Measurements from ENCODE around the gene CENPA.
"Not testable (repeated sequence)": the region's sequence is repeated elsewhere in the genome, so short reads cannot be mapped to it uniquely, and the experiment has no call there.

CENPA gene

DNA sequence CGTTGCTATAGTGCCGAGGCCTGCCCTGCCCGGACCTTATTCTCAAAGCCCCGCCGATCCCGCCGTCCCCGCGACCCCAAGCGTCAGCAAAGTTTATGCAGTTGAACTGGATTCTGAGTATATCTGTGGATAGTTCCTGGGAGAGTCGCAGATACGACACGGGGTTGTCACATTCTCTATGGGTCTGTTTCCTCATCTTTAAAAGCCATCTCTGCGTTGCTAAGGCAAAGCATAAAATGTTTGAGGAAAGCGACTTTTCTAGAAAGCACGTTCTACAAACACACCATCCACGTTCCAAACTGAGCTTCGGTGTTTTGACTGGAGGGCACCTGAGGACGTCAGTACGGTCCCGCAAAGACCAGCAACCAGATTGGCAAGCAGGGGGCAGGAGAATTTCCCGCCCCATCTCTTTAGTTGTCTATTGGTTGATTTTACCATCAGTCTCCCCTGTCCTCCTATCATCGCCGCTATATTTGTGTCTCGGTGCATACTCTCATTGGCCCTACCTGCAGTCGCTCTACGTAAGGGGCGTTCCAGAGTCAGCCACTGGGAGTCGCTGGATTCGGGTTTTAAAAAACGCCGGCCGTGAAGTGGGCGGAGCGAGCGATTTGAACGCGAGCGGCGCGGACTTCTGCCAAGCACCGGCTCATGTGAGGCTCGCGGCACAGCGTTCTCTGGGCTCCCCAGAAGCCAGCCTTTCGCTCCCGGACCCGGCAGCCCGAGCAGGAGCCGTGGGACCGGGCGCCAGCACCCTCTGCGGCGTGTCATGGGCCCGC, at the start of gene CENPA:
Gene CENPA, plus strand, starts transcription at position 626 of the 776 bp plus-strand sequence. Its CDS starts 141 bp downstream, at position 767.
- DNase-seq (peak; percentile 93 to 96), ATAC-seq (peak; percentile 99)
- H3K4me3 Mint-ChIP-seq: peak within 1 kb of the TSS; percentile 94 to 96
- H3K27me3 Mint-ChIP-seq: peaks cover 22% of the 10 kb centered on the region
- peak within 1 kb of the TSS; percentile 90 to 95 for H3K27ac Mint-ChIP-seq
- H3K4me1 Mint-ChIP-seq: peaks cover 32% of the 10 kb centered on the region
- H3K9me3 Mint-ChIP-seq: peaks cover under 1 to 2% of the 10 kb centered on the region in 2 donors

DNA sequence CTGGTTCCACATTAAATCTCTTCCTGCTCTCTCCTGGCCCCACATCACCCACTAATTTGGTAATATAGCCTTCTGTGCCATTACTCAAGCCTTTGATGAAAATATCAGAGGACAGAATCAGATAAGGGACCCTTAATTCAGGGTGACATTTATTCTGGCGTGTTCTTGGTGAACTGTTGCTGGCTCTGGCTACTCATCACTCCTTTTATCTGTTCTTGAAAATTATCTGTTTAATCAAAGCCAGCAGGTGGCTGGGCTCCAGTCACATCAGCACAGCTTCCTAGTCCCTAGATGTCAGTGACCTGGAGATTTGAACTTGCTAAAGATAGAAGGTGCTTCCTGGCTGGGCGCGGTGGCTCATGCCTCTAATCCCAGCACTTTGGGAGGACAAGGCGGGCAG, 48.6 kb upstream of the CENPA start:
- no peak overlapping the region for H3K27ac Mint-ChIP-seq
- no peaks in the 10 kb centered on the region for H3K9me3 Mint-ChIP-seq
- ATAC-seq: no peak

DNA sequence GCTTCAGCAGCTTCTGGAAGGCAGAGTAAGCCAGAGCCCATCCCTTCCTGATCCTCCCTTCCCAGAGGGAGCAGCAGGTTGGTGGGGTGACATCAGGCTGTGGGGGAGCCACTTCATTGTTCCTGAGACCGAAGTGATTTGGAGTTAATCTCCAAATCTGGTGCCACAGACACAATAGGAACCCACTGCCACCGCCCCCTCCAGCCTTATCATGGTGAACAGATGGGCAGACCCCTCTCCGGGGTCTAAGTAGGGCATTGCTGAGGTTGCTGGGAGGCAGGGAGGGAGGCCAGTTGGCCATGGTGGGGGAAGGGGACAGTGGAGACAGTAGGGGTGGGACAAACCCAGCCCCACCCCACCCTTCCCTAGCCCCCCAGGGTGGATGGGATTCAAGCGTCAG, 47.4 kb upstream of the CENPA start:
- no peak overlapping the region for H3K27ac Mint-ChIP-seq
- DNase-seq: no peak
- H3K4me1 Mint-ChIP-seq: peaks cover 12% of the 10 kb centered on the region
- no peaks in the 10 kb centered on the region for H3K27me3 Mint-ChIP-seq
- no peak overlapping the region for H3K4me3 Mint-ChIP-seq
- no peak for ATAC-seq
- H3K9me3 Mint-ChIP-seq: no peaks in the 10 kb centered on the region

More for the DNA sequence above, 48.6 kb upstream of the CENPA start:
- Mint-ChIP-seq H3K27me3 (no peaks in the 10 kb centered on the region), H3K4me3 (no peak overlapping the region), H3K4me1 (peaks cover 12% of the 10 kb centered on the region)
- DNase-seq: no peak

DNA sequence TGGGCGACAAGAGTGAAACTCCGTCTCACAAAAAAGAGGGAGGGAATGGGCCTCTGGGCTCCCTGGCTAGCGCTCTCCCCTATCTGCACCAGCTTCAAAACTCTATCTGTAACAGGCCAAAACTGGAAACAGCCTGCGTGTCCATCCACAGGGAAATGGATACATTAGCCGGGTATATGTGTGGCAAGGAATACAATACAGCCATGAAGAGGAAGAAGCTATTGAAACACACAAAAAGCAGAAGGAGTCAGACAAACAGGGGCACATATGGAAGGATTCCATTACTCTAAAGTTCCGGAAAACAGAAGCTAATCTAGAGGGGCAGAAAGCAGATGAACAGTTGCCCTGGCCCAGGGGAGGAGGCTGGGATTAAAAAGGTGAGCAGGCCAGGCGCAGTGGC, 46.3 kb upstream of the CENPA start:
- ATAC-seq (no peak), DNase-seq (no peak)
- Mint-ChIP-seq H3K4me1 (peaks cover 12% of the 10 kb centered on the region), H3K27ac (no peak overlapping the region), H3K4me3 (no peak overlapping the region), H3K9me3 (no peaks in the 10 kb centered on the region), H3K27me3 (no peaks in the 10 kb centered on the region)

DNA sequence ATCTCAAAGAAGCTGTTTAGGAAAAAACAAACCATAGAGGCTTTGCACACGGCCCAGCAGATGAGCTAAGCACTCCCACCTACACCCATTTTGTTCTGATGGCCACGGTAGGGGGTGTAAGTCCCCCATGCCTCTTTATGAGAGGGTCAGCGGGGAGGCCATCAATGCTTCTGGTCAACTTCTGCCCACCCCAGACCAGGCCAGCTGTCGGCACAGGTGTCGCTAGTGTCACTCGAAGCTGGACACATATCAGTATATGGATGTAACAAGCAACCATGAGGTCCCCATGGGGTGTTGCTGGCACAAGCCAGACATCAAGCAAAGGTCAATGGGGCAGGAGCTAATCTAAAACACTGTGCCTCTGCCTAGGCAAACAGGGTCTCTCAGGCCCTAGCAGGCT, 45.5 kb upstream of the CENPA start:
- ATAC-seq (no peak), DNase-seq (no peak)
- no peak overlapping the region for H3K27ac Mint-ChIP-seq
- peaks cover 12% of the 10 kb centered on the region for H3K4me1 Mint-ChIP-seq
- no peak overlapping the region for H3K4me3 Mint-ChIP-seq
- H3K27me3 Mint-ChIP-seq: no peaks in the 10 kb centered on the region
- H3K9me3 Mint-ChIP-seq: no peaks in the 10 kb centered on the region

- H3K27me3 Mint-ChIP-seq: no peaks in the 10 kb centered on the region
- H3K27ac Mint-ChIP-seq: no peak overlapping the region
- H3K4me3 Mint-ChIP-seq: no peak overlapping the region
- DNase-seq: no peak
- peak; percentile 70 for ATAC-seq
- H3K4me1 Mint-ChIP-seq: peaks cover 12% of the 10 kb centered on the region
- no peaks in the 10 kb centered on the region for H3K9me3 Mint-ChIP-seq
These were observed 45.0 kb upstream of the CENPA start for GRCh38 chr2:26740890-26741302.

- Mint-ChIP-seq H3K9me3 (no peaks in the 10 kb centered on the region), H3K4me3 (no peak overlapping the region), H3K4me1 (peaks cover 12% of the 10 kb centered on the region), H3K27ac (no peak overlapping the region), H3K27me3 (no peaks in the 10 kb centered on the region)
- DNase-seq (no peak), ATAC-seq (no peak)
These were observed 43.6 kb upstream of the CENPA start for GRCh38 chr2:26742048-26742770.

DNA sequence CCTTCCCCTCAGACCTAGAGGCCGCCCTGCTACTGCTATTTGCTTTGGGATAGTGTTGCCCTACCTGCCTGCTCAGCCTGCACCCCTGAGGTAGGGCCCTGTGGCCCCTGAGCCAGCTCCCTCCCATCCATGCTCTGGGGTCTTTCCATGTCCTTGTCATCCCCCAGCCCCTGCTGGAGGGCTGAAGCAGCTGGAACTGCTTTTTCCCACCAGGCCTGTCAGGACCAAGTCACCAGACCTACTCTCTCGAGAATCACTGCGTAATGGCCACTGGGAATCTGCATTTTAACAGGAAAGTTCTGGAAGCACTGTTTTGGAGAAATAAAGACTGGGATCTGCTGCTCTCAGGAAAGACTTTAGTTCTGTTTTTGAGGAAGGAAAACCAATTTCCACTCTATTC, 42.0 kb upstream of the CENPA start:
- Mint-ChIP-seq H3K4me3 (no peak overlapping the region), H3K9me3 (no peaks in the 10 kb centered on the region), H3K27ac (no peak overlapping the region), H3K27me3 (no peaks in the 10 kb centered on the region), H3K4me1 (peaks cover 12% of the 10 kb centered on the region)
- DNase-seq: no peak
- ATAC-seq: no peak

DNA sequence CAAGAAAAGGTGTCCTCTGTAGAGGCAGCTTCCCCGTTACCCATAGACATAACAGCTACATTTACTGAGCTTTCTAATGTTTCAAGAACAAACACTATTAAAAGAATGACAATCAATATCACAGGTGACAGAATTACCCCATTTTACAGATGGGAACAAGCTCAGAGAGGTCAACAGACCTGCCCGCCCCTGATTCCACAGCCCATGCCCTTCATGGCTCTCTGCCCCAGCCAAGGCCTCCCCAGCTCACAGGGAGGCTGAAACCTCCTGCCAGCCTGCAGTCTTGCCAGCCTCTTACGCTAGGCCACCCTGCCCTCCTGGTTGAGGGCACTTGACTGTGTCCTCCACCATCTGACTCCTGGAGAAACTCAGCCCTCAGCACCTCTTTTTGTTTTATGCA, 40.9 kb upstream of the CENPA start:
- ATAC-seq: no peak
- H3K27ac Mint-ChIP-seq: no peak overlapping the region
- no peaks in the 10 kb centered on the region for H3K9me3 Mint-ChIP-seq
- H3K27me3 Mint-ChIP-seq: no peaks in the 10 kb centered on the region
- no peak overlapping the region for H3K4me3 Mint-ChIP-seq
- DNase-seq: no peak
- H3K4me1 Mint-ChIP-seq: peaks cover 12% of the 10 kb centered on the region

- peaks cover 6% of the 10 kb centered on the region for H3K4me1 Mint-ChIP-seq
These were observed 40.1 kb upstream of the CENPA start for GRCh38 chr2:26745609-26746327.

DNA sequence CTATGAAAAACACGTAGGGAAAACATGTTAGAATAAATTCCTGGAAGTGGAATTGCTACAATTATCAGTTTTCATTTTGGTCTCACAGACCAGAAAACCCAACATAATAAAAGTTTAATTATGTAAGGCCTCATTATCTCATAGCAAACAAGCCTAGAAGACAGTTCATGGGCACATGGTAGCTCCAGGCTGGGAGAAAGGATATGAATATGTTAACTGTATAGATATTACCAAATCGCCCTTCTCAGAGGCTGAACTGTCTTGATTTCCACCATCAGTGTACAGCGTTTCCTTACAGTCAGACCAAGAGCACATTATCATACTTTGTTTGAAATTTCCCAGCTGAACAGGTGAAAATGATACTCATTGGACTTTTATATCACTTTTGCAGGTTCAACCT, 38.9 kb upstream of the CENPA start:
- H3K27ac Mint-ChIP-seq: no peak overlapping the region

More at GRCh38 chr2:26745609-26746327, 40.1 kb upstream of the CENPA start:
- Mint-ChIP-seq H3K27me3 (no peaks in the 10 kb centered on the region), H3K4me3 (no peak overlapping the region), H3K9me3 (no peaks in the 10 kb centered on the region), H3K27ac (no peak overlapping the region)
- ATAC-seq: peak; percentile 85
- DNase-seq: peak; percentile 65 to 72

GRCh38 chr2:26749787-26750420, 36.0 kb upstream of the CENPA start:
- not testable (repeated sequence) for H3K27ac Mint-ChIP-seq, DNase-seq, H3K4me3 Mint-ChIP-seq, H3K9me3 Mint-ChIP-seq, H3K4me1 Mint-ChIP-seq, H3K27me3 Mint-ChIP-seq, ATAC-seq

More for the DNA sequence above, 38.9 kb upstream of the CENPA start:
- DNase-seq (no peak), ATAC-seq (no peak)
- H3K27me3 Mint-ChIP-seq: no peaks in the 10 kb centered on the region
- no peaks in the 10 kb centered on the region for H3K9me3 Mint-ChIP-seq
- H3K4me1 Mint-ChIP-seq: no peaks in the 10 kb centered on the region
- no peak overlapping the region for H3K4me3 Mint-ChIP-seq

- H3K9me3 Mint-ChIP-seq, H3K27me3 Mint-ChIP-seq, DNase-seq, ATAC-seq, H3K27ac Mint-ChIP-seq, H3K4me3 Mint-ChIP-seq, H3K4me1 Mint-ChIP-seq: not testable (repeated sequence)
These were observed 35.4 kb upstream of the CENPA start for GRCh38 chr2:26750467-26750866.

- Mint-ChIP-seq H3K4me1 (peaks cover 2% of the 10 kb centered on the region), H3K4me3 (no peak overlapping the region), H3K27ac (no peak overlapping the region), H3K9me3 (no peaks in the 10 kb centered on the region), H3K27me3 (no peaks in the 10 kb centered on the region)
- no peak for ATAC-seq
- DNase-seq: no peak
These were observed 33.2 kb upstream of the CENPA start for GRCh38 chr2:26752656-26753055.

DNA sequence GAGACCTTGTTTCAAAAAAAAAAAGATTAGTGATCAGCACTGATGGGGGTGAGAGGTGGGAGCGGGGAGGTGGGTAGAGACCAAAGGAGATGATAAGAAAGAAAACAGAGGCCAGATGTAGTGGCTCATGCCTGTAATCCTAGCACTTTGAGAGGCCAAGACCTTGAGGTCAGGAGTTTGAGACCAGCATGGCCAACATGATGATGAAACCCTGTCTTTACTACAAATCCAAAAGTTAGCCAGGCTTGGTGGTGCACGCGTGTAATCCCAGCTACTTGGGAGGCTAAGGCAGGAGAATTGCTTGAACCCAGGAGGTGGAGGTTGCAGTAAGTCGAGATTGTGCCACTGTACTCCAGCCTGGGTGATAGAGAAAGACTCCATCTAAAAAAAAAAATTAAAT, 31.3 kb upstream of the CENPA start:
- Mint-ChIP-seq H3K4me1 (peaks cover 13% of the 10 kb centered on the region), H3K4me3 (no peak overlapping the region), H3K27ac (no peak overlapping the region), H3K27me3 (no peaks in the 10 kb centered on the region), H3K9me3 (no peaks in the 10 kb centered on the region)
- DNase-seq (no peak), ATAC-seq (no peak)
